SK-N-SH (cell line): Measurements from ENCODE around the gene MATR3. TPM values are rescaled to one million over a fixed set of nuclear protein-coding genes. Genes with fewer than 3 reads are reported as not detected.

ENCODE experiments used
- ELF1 ChIP-seq: IDR thresholded peaks from 2 replicates; pipeline ENCODE4 v1.4.0; 2012
- FOSL2 ChIP-seq: IDR thresholded peaks from 2 replicates; pipeline ENCODE4 v1.4.0; 2012; ENCODE audit warnings: low read depth, mild to moderate bottlenecking, moderate library complexity, borderline replicate concordance
- GABPA ChIP-seq: IDR thresholded peaks from 2 replicates; pipeline ENCODE4 v1.4.0; 2012; ENCODE audit warnings: low read depth, mild to moderate bottlenecking
- MEF2A ChIP-seq: IDR thresholded peaks from 2 replicates; pipeline ENCODE4 v1.4.0; 2012; ENCODE audit warnings: low read depth, borderline replicate concordance
- RAD21 ChIP-seq: IDR thresholded peaks from 2 replicates; pipeline ENCODE4 v1.6.1; 2012; ENCODE audit warnings: mild to moderate bottlenecking, low read length
- RFX5 ChIP-seq: IDR thresholded peaks from 2 replicates; pipeline ENCODE4 v1.6.1; 2012; ENCODE audit warnings: mild to moderate bottlenecking, improper control_type of control experiment, low read length
- RXRA ChIP-seq: IDR thresholded peaks from 2 replicates; pipeline ENCODE4 v1.4.0; 2012; ENCODE audit warnings: low read depth, mild to moderate bottlenecking, borderline replicate concordance
- SMC3 ChIP-seq: IDR thresholded peaks from 2 replicates; pipeline ENCODE4 v1.6.1; 2012; ENCODE audit warnings: low read depth, low read length, improper control_type of control experiment
- TAF1 ChIP-seq: IDR thresholded peaks from 2 replicates; pipeline ENCODE4 v1.6.1; 2012; ENCODE audit warnings: low read depth, mild to moderate bottlenecking, low read length, moderate library complexity, borderline replicate concordance
- polyA plus RNA-seq, 3 experiments: library from polyadenylated mRNA; depleted of rRNA; stranded (reverse); fragments of >200 nt; gene quantifications; 2 replicates each; pipeline ENCODE4 v1.2.3, GENCODE V29; 2012
- TF ChIP-seq, protein P1 (sequence below): fragments of 150-350 bp; IDR thresholded peaks from 2 replicates; pipeline ENCODE4 v1.6.1; 2016; ENCODE audit warnings: mild to moderate bottlenecking, low read depth, low read length
- TF ChIP-seq, protein P2 (sequence below): IDR thresholded peaks from 2 replicates; pipeline ENCODE4 v1.6.1; 2012; ENCODE audit warnings: mild to moderate bottlenecking, low read depth, low read length, moderate library complexity
- TF ChIP-seq, protein P3 (sequence below): IDR thresholded peaks from 2 replicates; pipeline ENCODE4 v1.4.0; 2012; ENCODE audit warnings: low read depth, borderline replicate concordance
- TF ChIP-seq, protein P4 (sequence below): fragments of 150-350 bp; IDR thresholded peaks from 2 replicates; pipeline ENCODE4 v1.6.1; 2017; ENCODE audit warnings: antibody characterized with exemption, low read length, low read depth, borderline replicate concordance
- TF ChIP-seq, protein P5 (sequence below): IDR thresholded peaks from 2 replicates; pipeline ENCODE4 v1.4.0; 2012; ENCODE audit warnings: low read depth, borderline replicate concordance

MATR3 gene
- polyA plus RNA-seq, 1 of the 3 experiments (the other 2 are of a cell fraction) = 40.4 TPM

DNA sequence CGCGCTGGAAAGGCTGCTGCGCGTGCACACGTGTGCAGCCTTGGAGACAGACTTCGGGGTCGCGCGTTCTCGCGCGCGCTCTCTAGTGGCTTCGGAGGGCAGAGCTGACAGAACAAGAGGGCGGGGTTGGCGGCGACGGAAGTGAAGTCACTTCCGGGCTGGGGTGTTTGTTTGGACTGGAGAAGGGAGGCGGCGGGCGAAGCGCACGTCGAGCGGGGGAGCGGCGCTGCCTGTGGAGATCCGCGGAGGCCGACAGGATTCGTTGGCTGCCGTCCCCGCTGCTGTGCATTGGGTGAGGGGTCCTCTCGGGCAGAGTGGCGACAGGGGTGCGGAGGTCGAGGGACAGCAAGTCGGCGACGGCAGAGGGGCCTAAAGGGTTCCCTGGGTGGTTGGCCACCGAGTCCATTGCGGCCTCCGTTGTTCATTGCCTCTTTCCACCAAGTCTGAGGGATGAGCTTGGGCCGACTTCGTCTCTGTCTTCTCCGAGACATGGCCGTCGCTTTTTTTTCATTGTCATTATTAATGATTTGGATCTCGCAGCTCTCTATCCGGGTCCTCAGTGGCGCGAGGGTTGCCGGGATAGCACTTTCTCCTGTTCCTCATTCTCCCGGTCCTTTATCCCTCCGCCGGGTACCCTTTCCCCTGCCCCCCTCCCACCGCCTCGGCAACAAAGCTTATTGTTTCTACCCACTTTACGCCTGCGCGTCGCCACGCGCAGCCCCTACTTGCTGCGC, 48.3 kb downstream of the MATR3 start, which contains the start of gene PAIP2 (continued):
- TF ChIP-seq, protein P1, sequence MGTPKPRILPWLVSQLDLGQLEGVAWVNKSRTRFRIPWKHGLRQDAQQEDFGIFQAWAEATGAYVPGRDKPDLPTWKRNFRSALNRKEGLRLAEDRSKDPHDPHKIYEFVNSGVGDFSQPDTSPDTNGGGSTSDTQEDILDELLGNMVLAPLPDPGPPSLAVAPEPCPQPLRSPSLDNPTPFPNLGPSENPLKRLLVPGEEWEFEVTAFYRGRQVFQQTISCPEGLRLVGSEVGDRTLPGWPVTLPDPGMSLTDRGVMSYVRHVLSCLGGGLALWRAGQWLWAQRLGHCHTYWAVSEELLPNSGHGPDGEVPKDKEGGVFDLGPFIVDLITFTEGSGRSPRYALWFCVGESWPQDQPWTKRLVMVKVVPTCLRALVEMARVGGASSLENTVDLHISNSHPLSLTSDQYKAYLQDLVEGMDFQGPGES = no peak
- TF ChIP-seq RXRA (no peak), FOSL2 (no peak), SMC3 (peak; percentile 28; the same call in 1 of the 2 replicates), TAF1 (peak; percentile 72; the same call in 1 of the 2 replicates), GABPA (peak; percentile 85), ELF1 (peak; percentile 72), MEF2A (no peak), RAD21 (peak; percentile 56), RFX5 (peak; percentile 57; the same call in 1 of the 2 replicates)
- TF ChIP-seq, protein P2, sequence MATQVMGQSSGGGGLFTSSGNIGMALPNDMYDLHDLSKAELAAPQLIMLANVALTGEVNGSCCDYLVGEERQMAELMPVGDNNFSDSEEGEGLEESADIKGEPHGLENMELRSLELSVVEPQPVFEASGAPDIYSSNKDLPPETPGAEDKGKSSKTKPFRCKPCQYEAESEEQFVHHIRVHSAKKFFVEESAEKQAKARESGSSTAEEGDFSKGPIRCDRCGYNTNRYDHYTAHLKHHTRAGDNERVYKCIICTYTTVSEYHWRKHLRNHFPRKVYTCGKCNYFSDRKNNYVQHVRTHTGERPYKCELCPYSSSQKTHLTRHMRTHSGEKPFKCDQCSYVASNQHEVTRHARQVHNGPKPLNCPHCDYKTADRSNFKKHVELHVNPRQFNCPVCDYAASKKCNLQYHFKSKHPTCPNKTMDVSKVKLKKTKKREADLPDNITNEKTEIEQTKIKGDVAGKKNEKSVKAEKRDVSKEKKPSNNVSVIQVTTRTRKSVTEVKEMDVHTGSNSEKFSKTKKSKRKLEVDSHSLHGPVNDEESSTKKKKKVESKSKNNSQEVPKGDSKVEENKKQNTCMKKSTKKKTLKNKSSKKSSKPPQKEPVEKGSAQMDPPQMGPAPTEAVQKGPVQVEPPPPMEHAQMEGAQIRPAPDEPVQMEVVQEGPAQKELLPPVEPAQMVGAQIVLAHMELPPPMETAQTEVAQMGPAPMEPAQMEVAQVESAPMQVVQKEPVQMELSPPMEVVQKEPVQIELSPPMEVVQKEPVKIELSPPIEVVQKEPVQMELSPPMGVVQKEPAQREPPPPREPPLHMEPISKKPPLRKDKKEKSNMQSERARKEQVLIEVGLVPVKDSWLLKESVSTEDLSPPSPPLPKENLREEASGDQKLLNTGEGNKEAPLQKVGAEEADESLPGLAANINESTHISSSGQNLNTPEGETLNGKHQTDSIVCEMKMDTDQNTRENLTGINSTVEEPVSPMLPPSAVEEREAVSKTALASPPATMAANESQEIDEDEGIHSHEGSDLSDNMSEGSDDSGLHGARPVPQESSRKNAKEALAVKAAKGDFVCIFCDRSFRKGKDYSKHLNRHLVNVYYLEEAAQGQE = no peak
- TF ChIP-seq, protein P3, sequence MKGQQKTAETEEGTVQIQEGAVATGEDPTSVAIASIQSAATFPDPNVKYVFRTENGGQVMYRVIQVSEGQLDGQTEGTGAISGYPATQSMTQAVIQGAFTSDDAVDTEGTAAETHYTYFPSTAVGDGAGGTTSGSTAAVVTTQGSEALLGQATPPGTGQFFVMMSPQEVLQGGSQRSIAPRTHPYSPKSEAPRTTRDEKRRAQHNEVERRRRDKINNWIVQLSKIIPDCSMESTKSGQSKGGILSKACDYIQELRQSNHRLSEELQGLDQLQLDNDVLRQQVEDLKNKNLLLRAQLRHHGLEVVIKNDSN = peak; percentile 49; the same call in 1 of the 2 replicates
- TF ChIP-seq, protein P4, sequence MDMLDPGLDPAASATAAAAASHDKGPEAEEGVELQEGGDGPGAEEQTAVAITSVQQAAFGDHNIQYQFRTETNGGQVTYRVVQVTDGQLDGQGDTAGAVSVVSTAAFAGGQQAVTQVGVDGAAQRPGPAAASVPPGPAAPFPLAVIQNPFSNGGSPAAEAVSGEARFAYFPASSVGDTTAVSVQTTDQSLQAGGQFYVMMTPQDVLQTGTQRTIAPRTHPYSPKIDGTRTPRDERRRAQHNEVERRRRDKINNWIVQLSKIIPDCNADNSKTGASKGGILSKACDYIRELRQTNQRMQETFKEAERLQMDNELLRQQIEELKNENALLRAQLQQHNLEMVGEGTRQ = 0 out of 2 replicates have a peak, but pooled peaks have one; percentile 50
- TF ChIP-seq, protein P5, sequence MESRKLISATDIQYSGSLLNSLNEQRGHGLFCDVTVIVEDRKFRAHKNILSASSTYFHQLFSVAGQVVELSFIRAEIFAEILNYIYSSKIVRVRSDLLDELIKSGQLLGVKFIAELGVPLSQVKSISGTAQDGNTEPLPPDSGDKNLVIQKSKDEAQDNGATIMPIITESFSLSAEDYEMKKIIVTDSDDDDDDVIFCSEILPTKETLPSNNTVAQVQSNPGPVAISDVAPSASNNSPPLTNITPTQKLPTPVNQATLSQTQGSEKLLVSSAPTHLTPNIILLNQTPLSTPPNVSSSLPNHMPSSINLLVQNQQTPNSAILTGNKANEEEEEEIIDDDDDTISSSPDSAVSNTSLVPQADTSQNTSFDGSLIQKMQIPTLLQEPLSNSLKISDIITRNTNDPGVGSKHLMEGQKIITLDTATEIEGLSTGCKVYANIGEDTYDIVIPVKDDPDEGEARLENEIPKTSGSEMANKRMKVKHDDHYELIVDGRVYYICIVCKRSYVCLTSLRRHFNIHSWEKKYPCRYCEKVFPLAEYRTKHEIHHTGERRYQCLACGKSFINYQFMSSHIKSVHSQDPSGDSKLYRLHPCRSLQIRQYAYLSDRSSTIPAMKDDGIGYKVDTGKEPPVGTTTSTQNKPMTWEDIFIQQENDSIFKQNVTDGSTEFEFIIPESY = 0 out of 2 replicates have a peak, but pooled peaks have one; percentile 10
